ENCODE measurements around the gene MKLN1. TPM values are rescaled to one million over a fixed set of nuclear protein-coding genes. Genes with fewer than 3 reads are reported as not detected.

The MKLN1 gene
- total and polyA plus RNA-seq, 2 of the 4 experiments (the other 2 are of a cell fraction), result 17.5 to 52.0 TPM

- H4K91ac ChIP-seq (ENCODE audit: insufficient read depth, low read depth, low read length), result no peak overlapping the region
- H3K18ac ChIP-seq (ENCODE audit: low read depth, low read length), result peak overlapping the region; percentile 83; the same call in 1 of the 2 replicates
- H3K27ac ChIP-seq (ENCODE audit: insufficient read depth, low read length), result no peak overlapping the region
- H2BK15ac ChIP-seq (ENCODE audit: low read depth, low read length), result no peak overlapping the region
- ATAC-seq (ENCODE audit: low read depth), result peak; percentile 17; the same call in 1 of the 2 replicates
- H2BK5ac ChIP-seq (ENCODE audit: low read depth, low read length, poor library complexity, severe bottlenecking), result peak overlapping the region; percentile 32
- BruUV-seq (replicated peaks), result no TSS peak
- H2BK120ac ChIP-seq (ENCODE audit: low read depth, low read length), result no peak overlapping the region
- no peak overlapping the region for H3K4me3 ChIP-seq (ENCODE audit: insufficient read depth, low read depth, low read length)
- no peak overlapping the region for H3K14ac ChIP-seq (replicated peaks; ENCODE audit: low read depth, low read length)
- H4K5ac ChIP-seq (ENCODE audit: low read depth, low read length), result no peak overlapping the region; the same call in 1 of the 2 replicates
- no peak overlapping the region for H2AK9ac ChIP-seq (replicated peaks; ENCODE audit: low read depth, low read length, poor library complexity)
- H2BK20ac ChIP-seq (ENCODE audit: low read depth, low read length), result peak overlapping the region; percentile 31; the same call in 1 of the 2 replicates
- no peaks in the 10 kb centered on the region for H3K9me3 ChIP-seq (ENCODE audit: control insufficient read depth, insufficient read depth, low read length)
- no peak overlapping the region for H3K56ac ChIP-seq (ENCODE audit: extremely low read depth, insufficient read depth, low read length)
- peak overlapping the region in 1 of 2 experiments; percentile 66; a peak in 1 of 4 replicates for H4K8ac ChIP-seq (ENCODE audit: low read depth in 2 of 2, low read length in 2 of 2)
- in situ Hi-C loops (cut with MboI; ENCODE audit: low sequenced_read_pairs), result no loop called here
- no peak overlapping the region for H3K4me2 ChIP-seq (ENCODE audit: low read depth, low read length)
- dilution Hi-C loops (cut with HindIII; ENCODE audit: low sequenced_read_pairs, unreplicated experiment), result no loop called here
- no peak for DNase-seq
- peak overlapping the region; percentile 54; the same call in 1 of the 2 replicates for H3K23ac ChIP-seq (ENCODE audit: low read depth, low read length)
- intact Hi-C loops (cut with micrococcal nuclease), result no loop called here
- WGBS, 2 experiments (ENCODE audit: extremely low coverage in 2 of 2, insufficient read length in 1 of 2), result no CpG with 5 or more reads among the region's 4 CpGs
- ChIA-PET POLR2A (ENCODE audit: unreplicated experiment) (no interaction called here), CTCF (no interaction called here)
- no peaks in the 10 kb centered on the region for H3K79me1 ChIP-seq (ENCODE audit: low read depth in 1 of 2, low read length in 2 of 2)
- no peaks in the 10 kb centered on the region for H3K27me3 ChIP-seq (ENCODE audit: control insufficient read depth, insufficient read depth, low read length)
- no peak for TF ChIP-seq SMC3 (IDR thresholded peaks at IDR 0.05; ENCODE audit: low read depth, low read length)
- peak; percentile 51 for TF ChIP-seq CEBPB (IDR thresholded peaks at IDR 0.05; ENCODE audit: low read depth, low read length)
- no peak for TF ChIP-seq MAZ (IDR thresholded peaks at IDR 0.05; ENCODE audit: borderline replicate concordance, low read depth, low read length)
- TF ChIP-seq, protein P1, sequence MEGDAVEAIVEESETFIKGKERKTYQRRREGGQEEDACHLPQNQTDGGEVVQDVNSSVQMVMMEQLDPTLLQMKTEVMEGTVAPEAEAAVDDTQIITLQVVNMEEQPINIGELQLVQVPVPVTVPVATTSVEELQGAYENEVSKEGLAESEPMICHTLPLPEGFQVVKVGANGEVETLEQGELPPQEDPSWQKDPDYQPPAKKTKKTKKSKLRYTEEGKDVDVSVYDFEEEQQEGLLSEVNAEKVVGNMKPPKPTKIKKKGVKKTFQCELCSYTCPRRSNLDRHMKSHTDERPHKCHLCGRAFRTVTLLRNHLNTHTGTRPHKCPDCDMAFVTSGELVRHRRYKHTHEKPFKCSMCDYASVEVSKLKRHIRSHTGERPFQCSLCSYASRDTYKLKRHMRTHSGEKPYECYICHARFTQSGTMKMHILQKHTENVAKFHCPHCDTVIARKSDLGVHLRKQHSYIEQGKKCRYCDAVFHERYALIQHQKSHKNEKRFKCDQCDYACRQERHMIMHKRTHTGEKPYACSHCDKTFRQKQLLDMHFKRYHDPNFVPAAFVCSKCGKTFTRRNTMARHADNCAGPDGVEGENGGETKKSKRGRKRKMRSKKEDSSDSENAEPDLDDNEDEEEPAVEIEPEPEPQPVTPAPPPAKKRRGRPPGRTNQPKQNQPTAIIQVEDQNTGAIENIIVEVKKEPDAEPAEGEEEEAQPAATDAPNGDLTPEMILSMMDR (conservative IDR thresholded peaks at IDR 0.05; ENCODE audit: low read depth, low read length), result no peak
- no peak for TF ChIP-seq NFE2L2 (IDR thresholded peaks at IDR 0.05; ENCODE audit: low read depth, low read length)
- H3K4ac ChIP-seq (ENCODE audit: low read depth, low read length), result 0 out of 2 replicates have a peak overlapping the region, but pooled peaks have one; percentile 34
- H3K9me1 ChIP-seq (ENCODE audit: insufficient read depth, low read length), result no peaks in the 10 kb centered on the region
- H3K36me3 ChIP-seq (ENCODE audit: control insufficient read depth, insufficient read depth, low read length), result no peaks in the 10 kb centered on the region
- H4K20me1 ChIP-seq (ENCODE audit: insufficient read depth, low read length), result no peaks in the 10 kb centered on the region
- no peak overlapping the region for H2AFZ ChIP-seq (replicated peaks; ENCODE audit: low read length, poor library complexity)
- H3K9ac ChIP-seq (ENCODE audit: low read depth, low read length), result no peak overlapping the region
- peaks cover 3% of the 10 kb centered on the region for H3K4me1 ChIP-seq (ENCODE audit: control insufficient read depth, insufficient read depth, low read length)
- H2AK5ac ChIP-seq (ENCODE audit: low read depth, low read length), result no peak overlapping the region
Measured at GRCh38 chr7:131292141-131292905, 35.4 kb upstream of the MKLN1 start.
